ENCODE measurements around the gene PPFIA2. TPM values are rescaled to one million over a fixed set of nuclear protein-coding genes. Genes with fewer than 3 reads are reported as not detected.

The PPFIA2 gene
- total and polyA plus RNA-seq, 8 donors: 0.15 to 9.9 (median 2.2) TPM

DNA sequence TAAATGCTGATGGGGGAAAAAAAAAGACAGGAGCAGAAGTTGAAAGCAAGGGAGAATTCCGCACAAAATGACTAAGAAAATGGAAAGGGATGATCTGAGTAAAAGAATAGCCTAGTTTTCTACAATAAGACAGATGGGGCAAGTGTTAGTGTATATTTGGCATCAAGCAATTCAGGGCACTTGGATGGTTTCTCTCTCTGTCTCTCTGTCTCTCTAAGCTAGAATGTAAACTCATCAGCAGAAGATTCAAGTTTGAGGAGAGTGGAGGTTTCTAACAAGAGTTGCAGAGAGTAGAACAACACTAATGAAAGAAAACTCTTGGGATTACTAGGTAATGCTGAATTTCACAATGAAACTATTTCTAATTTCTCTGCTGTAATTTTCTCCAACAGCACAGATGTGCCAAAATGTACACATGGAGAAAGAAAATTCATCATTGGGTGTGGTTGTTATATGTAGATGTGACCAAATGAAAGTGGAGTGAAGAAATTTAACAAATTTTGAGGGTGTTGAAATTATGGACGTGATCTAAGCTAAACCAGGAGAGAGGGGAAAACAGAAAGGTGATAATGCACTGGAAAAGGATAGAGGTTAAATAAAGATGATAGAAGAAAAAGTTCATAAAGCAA lies 444.1 kb downstream of the PPFIA2 start:
- DNase-seq: no peak
- Histone ChIP-seq H3K4me1 (no peaks in the 10 kb centered on the region), H3K9me3 (no peaks in the 10 kb centered on the region), H3K27me3 (no peaks in the 10 kb centered on the region), H3K27ac (no peak overlapping the region), H3K4me3 (no peak overlapping the region), H3K36me3 (no peaks in the 10 kb centered on the region)
- intact Hi-C loops (cut with DNase I; ENCODE audit: low total_unique reads): no loop called here
- TF ChIP-seq POLR2AphosphoS5 (IDR thresholded peaks at IDR 0.05) (no peak), EP300 (IDR thresholded peaks at IDR 0.05) (no peak), CTCF (IDR thresholded peaks at IDR 0.05) (no peak), POLR2A (IDR thresholded peaks at IDR 0.05) (no peak)
- WGBS, 5 donors: 53 to 76% (median 71%) methylated on average over 2 of the region's 2 CpGs

GRCh38 chr12:81303935-81304334 lies 455.2 kb downstream of the PPFIA2 start:
- Histone ChIP-seq H3K27me3 (no peaks in the 10 kb centered on the region), H3K36me3 (no peaks in the 10 kb centered on the region), H3K4me3 (no peak overlapping the region), H3K27ac (no peak overlapping the region), H3K9me3 (no peaks in the 10 kb centered on the region), H3K4me1 (no peaks in the 10 kb centered on the region)
- TF ChIP-seq EP300 (IDR thresholded peaks at IDR 0.05) (no peak), POLR2AphosphoS5 (IDR thresholded peaks at IDR 0.05) (no peak), POLR2A (IDR thresholded peaks at IDR 0.05) (no peak), CTCF (IDR thresholded peaks at IDR 0.05) (no peak)
- DNase-seq: no peak
- 84 to 90% (median 89%) methylated on average over 3 of the region's 3 CpGs for WGBS, 5 donors
- intact Hi-C loops (cut with DNase I; ENCODE audit: low total_unique reads): no loop called here

- no peak overlapping the region for H3K27ac ChIP-seq
- peak in 1 of 2 donors; percentile 12 for DNase-seq
- intact Hi-C loops (cut with DNase I; ENCODE audit: low total_unique reads): no loop called here
Observed at GRCh38 chr12:81300454-81300853, 458.7 kb downstream of the PPFIA2 start.

DNA sequence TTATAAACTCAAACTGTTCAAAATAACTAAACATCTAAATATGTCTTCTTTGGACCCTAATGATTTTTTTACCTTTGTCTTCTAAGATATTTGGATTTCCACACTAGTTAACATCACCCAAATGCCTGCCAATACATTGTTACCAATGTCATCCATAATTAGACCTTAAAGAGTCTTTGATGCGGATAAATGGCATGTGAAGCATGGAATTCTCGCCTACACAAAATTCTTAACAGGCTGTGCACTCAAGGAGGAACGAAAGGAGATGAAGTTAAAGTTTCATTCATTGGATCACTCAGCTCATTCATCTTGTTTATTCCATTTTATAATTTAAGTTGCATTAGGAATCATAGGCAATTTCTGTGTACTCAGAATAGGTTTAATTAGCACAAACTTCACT lies 461.5 kb downstream of the PPFIA2 start:
- no peak for DNase-seq
- 70 to 83% (median 71%) methylated on average over 3 of the region's 3 CpGs for WGBS, 5 donors
- Histone ChIP-seq H3K4me1 (no peaks in the 10 kb centered on the region), H3K9me3 (no peaks in the 10 kb centered on the region), H3K27me3 (no peaks in the 10 kb centered on the region), H3K4me3 (no peak overlapping the region), H3K36me3 (no peaks in the 10 kb centered on the region), H3K27ac (no peak overlapping the region)
- intact Hi-C loops (cut with DNase I; ENCODE audit: low total_unique reads): no loop called here
- TF ChIP-seq POLR2AphosphoS5 (IDR thresholded peaks at IDR 0.05): no peak
- TF ChIP-seq CTCF (IDR thresholded peaks at IDR 0.05): no peak
- TF ChIP-seq EP300 (IDR thresholded peaks at IDR 0.05): no peak
- no peak for TF ChIP-seq POLR2A (IDR thresholded peaks at IDR 0.05)

More at GRCh38 chr12:81300454-81300853, 458.7 kb downstream of the PPFIA2 start:
- Histone ChIP-seq H3K4me1 (no peaks in the 10 kb centered on the region), H3K27me3 (no peaks in the 10 kb centered on the region), H3K4me3 (no peak overlapping the region), H3K36me3 (no peaks in the 10 kb centered on the region), H3K9me3 (no peaks in the 10 kb centered on the region)
- TF ChIP-seq CTCF (IDR thresholded peaks at IDR 0.05) (no peak), POLR2A (IDR thresholded peaks at IDR 0.05) (no peak), EP300 (IDR thresholded peaks at IDR 0.05) (no peak), POLR2AphosphoS5 (IDR thresholded peaks at IDR 0.05) (no peak)
- 31 to 54% (median 45%) methylated on average over 2 of the region's 2 CpGs for WGBS, 5 donors

Measured in stomach (tissue), 9 donors.